Neural crest cell (in vitro differentiated cells): ENCODE measurements around the gene SUGCT. TPM values are rescaled to one million over a fixed set of nuclear protein-coding genes. Genes with fewer than 3 reads are reported as not detected.
A peak's percentile ranks its signal among the peaks of the same experiment; 100 is the strongest.

Source experiments
- DNase-seq: peaks from one replicate; pipeline ENCODE4 v3.0.0; 2021; ENCODE audit warnings: low read depth, mixed read lengths, low spot score
- H3K27ac Mint-ChIP-seq: one replicate; pipeline ENCODE4 v1.8.0; 2021; ENCODE audit warnings: mild to moderate bottlenecking, mixed read lengths; ENCODE audit not compliant: unreplicated experiment
- H3K27me3 Mint-ChIP-seq: 2 replicates; pipeline ENCODE4 v1.8.0; 2021; ENCODE audit warnings: low read depth, mild to moderate bottlenecking, mixed read lengths
- H3K36me3 Mint-ChIP-seq: 2 replicates; pipeline ENCODE4 v1.8.0; 2021; ENCODE audit warnings: low read depth, mild to moderate bottlenecking, mixed read lengths
- H3K4me1 Mint-ChIP-seq: 2 replicates; pipeline ENCODE4 v1.8.0; 2021; ENCODE audit warnings: mixed read lengths
- H3K4me3 Mint-ChIP-seq: one replicate; pipeline ENCODE4 v1.8.0; 2021; ENCODE audit warnings: mild to moderate bottlenecking, mixed read lengths
- H3K9me3 Mint-ChIP-seq: 2 replicates; pipeline ENCODE4 v1.8.0; 2021; ENCODE audit warnings: mixed read lengths
- total RNA-seq: library from RNA; stranded (reverse); gene quantifications from 2 replicates; pipeline ENCODE4 v1.2.1, GENCODE V29; 2021
- TF ChIP-seq, protein P1 (sequence below): fragments of 200-600 bp; sonication (generic); conservative IDR thresholded peaks from 2 replicates; pipeline ENCODE4 v1.5.0; 2021; ENCODE audit warnings: antibody characterized with exemption, mild to moderate bottlenecking

Gene SUGCT
- total RNA-seq, 1 donor from 2014 or later, result 5.9 TPM

DNA sequence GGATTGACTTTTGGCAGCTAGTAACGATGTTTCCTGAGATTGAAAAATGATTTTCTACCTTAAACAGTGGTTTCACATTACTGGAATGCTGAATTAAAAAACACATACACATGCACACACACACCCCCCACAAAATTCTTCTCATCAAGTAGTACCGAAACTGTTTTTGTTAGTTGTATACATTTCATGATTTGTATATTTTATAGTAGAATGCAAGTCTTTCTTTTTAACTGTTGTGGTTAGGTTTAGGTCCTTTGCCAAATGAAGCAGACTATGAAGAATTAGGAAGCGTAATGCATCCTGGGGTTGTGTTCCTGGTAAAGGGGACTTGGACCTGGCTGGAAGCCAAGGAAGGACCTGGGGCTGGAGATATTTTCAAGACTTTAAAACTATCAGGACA is 505.8 kb downstream of the SUGCT start:
- Mint-ChIP-seq H3K4me3 (no peak overlapping the region), H3K27me3 (no peaks in the 10 kb centered on the region), H3K4me1 (no peaks in the 10 kb centered on the region), H3K27ac (no peak overlapping the region), H3K9me3 (no peaks in the 10 kb centered on the region), H3K36me3 (no peaks in the 10 kb centered on the region)
- TF ChIP-seq, protein P1, sequence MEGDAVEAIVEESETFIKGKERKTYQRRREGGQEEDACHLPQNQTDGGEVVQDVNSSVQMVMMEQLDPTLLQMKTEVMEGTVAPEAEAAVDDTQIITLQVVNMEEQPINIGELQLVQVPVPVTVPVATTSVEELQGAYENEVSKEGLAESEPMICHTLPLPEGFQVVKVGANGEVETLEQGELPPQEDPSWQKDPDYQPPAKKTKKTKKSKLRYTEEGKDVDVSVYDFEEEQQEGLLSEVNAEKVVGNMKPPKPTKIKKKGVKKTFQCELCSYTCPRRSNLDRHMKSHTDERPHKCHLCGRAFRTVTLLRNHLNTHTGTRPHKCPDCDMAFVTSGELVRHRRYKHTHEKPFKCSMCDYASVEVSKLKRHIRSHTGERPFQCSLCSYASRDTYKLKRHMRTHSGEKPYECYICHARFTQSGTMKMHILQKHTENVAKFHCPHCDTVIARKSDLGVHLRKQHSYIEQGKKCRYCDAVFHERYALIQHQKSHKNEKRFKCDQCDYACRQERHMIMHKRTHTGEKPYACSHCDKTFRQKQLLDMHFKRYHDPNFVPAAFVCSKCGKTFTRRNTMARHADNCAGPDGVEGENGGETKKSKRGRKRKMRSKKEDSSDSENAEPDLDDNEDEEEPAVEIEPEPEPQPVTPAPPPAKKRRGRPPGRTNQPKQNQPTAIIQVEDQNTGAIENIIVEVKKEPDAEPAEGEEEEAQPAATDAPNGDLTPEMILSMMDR, result no peak
- no peak for DNase-seq

DNA sequence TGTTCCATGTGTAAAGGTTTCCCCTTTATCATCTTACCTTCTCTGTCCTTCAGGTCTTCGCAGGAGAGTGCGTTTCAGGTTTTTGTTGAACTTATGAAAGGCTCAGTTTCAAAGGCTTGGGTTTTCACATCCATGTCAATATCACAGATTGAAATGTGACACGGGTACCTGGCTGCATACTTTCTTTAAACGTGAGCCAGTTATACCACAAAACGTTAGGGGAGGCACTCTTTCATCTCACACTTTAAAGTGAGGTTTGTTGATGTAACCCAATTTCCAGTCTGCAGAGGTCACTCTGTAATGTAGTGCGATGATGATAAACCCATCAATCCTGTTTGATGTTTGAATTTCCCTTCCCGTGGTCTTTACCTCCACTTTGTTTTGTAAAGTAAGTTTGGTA is 506.9 kb downstream of the SUGCT start:
- Mint-ChIP-seq H3K9me3 (no peaks in the 10 kb centered on the region), H3K4me1 (no peaks in the 10 kb centered on the region), H3K27me3 (no peaks in the 10 kb centered on the region), H3K27ac (no peak overlapping the region), H3K36me3 (no peaks in the 10 kb centered on the region), H3K4me3 (no peak overlapping the region)
- TF ChIP-seq, protein P1, result no peak
- no peak for DNase-seq

DNA sequence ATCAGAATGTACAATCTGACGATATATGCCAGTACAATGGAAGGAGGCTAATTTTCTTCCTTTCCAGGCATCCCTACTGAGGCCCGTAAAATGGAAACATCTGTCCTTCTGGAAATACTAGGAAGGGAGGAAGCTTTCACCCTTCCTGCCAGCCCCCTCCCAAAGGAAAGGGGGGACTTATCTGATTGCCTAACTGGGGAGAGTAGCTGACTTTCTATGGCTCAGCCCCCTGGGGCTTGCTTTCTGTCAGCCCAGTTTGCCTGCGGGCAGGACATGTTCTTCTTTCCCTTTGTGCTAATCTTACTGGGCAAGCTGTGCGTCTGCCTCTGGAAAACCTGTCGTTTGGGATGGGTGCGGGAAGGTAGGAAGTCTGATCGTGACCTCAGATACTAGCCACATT is 508.9 kb downstream of the SUGCT start:
- no peaks in the 10 kb centered on the region for H3K4me1 Mint-ChIP-seq
- no peaks in the 10 kb centered on the region for H3K36me3 Mint-ChIP-seq
- H3K4me3 Mint-ChIP-seq, result no peak overlapping the region
- H3K27ac Mint-ChIP-seq, result peak overlapping the region; percentile 31
- DNase-seq, result no peak
- TF ChIP-seq, protein P1, result no peak
- H3K27me3 Mint-ChIP-seq, result no peaks in the 10 kb centered on the region
- H3K9me3 Mint-ChIP-seq, result no peaks in the 10 kb centered on the region

DNA sequence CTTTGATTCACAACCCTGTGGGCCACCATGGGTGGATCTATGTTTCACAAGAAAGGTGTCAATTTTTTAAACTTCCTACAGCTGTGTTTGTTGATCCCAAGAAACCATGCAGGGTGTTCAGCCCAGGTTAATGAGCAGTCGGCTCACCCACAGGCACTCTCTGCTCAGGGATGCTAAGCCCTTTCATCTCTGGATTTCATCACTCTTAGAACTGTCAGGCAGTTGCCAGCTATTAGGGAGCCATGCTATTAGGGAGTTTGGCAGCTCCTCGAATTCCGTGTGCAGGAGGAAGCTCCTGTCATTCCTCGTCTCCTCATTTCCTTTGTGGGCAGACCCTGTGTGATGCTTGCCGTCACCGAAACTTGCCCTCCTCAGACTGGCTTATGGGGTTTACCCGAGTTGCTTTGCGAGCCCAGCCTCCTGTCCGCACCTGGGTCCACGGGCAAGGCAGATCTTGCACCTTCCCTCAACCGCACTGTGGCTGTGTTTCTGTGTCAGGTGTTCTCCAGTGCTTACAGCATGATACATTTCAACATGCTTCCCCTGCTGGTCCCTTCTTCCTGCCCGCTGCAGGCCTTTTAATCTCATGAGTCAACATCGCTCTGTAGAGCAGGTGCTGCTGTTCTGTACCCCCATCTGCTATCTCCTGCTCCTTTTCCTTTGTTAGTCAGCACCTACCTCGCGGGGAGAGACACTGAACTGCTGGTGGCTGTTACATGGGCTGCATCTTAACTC is 509.8 kb downstream of the SUGCT start:
- Mint-ChIP-seq H3K4me1 (no peaks in the 10 kb centered on the region), H3K27me3 (no peaks in the 10 kb centered on the region), H3K36me3 (no peaks in the 10 kb centered on the region), H3K9me3 (no peaks in the 10 kb centered on the region), H3K4me3 (no peak overlapping the region), H3K27ac (no peak overlapping the region)
- TF ChIP-seq, protein P1, result no peak
- no peak for DNase-seq

DNA sequence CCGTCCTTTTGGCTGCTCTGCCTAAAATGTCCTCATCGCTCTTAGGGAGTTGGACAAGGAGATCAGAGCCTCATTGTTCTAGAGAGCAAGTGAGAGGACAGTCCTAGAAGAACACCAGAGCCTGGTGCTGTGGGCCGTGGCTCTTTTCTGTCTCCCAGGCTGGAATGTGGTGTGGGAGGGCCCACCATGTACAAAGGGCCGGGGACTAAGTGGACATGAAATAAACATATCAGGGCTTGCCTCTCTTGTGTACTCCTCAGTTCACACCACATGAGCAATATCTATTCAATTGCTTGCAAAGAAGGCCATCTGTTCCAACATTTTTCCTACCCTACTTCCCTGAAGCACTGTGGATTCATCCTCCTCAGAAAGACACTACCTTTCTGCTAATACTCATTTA is 510.4 kb downstream of the SUGCT start:
- Mint-ChIP-seq H3K4me1 (no peaks in the 10 kb centered on the region), H3K27me3 (no peaks in the 10 kb centered on the region), H3K27ac (no peak overlapping the region), H3K36me3 (no peaks in the 10 kb centered on the region), H3K9me3 (no peaks in the 10 kb centered on the region), H3K4me3 (no peak overlapping the region)
- TF ChIP-seq, protein P1, result no peak
- no peak for DNase-seq
